HT1080 (cell line): ENCODE results near the gene NBAS. TPM values are rescaled to one million over a fixed set of nuclear protein-coding genes. Genes with fewer than 3 reads are reported as not detected.

ENCODE experiments used
- DNase-seq: peaks from one replicate; pipeline ENCODE4 v3.0.0-alpha.2; 2015; ENCODE audit warnings: low read depth
- total RNA-seq: library from RNA; depleted of rRNA; stranded (reverse); fragments of >200 nt; shearing (Covaris generic); gene quantifications from 2 replicates; pipeline ENCODE4 v1.2.3, GENCODE V29; 2014

The NBAS gene
- total RNA-seq, 1 experiment from 2014 or later, result 34.2 TPM

- DNase-seq, result peak; percentile 84
Measured at GRCh38 chr2:15591692-15592463, 30.7 kb upstream of the NBAS start, which contains the start of gene DDX1. Gene DDX1, plus strand, starts transcription at chr2:15591868. Its CDS starts 66 bp downstream, at chr2:15591934.

GRCh38 chr2:15591373-15591691 lies 30.2 kb upstream of the NBAS start:
- DNase-seq, result no peak

GRCh38 chr2:15588329-15588919 lies 27.3 kb upstream of the NBAS start:
- DNase-seq, result peak; percentile 57

GRCh38 chr2:15584767-15585469 lies 23.8 kb upstream of the NBAS start:
- DNase-seq, result peak; percentile 52

- DNase-seq, result no peak
Measured at GRCh38 chr2:15584316-15584715, 23.2 kb upstream of the NBAS start.

- DNase-seq, result no peak
Measured at GRCh38 chr2:15583826-15584225, 22.7 kb upstream of the NBAS start.

GRCh38 chr2:15582710-15583357 lies 21.7 kb upstream of the NBAS start:
- DNase-seq, result no peak

GRCh38 chr2:15580451-15580850 lies 19.3 kb upstream of the NBAS start:
- DNase-seq, result no peak

GRCh38 chr2:15579641-15580040 lies 18.5 kb upstream of the NBAS start:
- DNase-seq, result peak; percentile 78

- DNase-seq, result peak; percentile 70
Measured at GRCh38 chr2:15577071-15577735, 16.1 kb upstream of the NBAS start.

GRCh38 chr2:15571729-15572128 lies 10.6 kb upstream of the NBAS start:
- no peak for DNase-seq

GRCh38 chr2:15570104-15570503 lies 9.0 kb upstream of the NBAS start:
- no peak for DNase-seq

GRCh38 chr2:15568874-15569273 lies 7.7 kb upstream of the NBAS start:
- DNase-seq, result no peak

GRCh38 chr2:15566912-15567311 lies 5.8 kb upstream of the NBAS start:
- DNase-seq, result no peak

- DNase-seq, result no peak
Measured at GRCh38 chr2:15565994-15566671, 5.0 kb upstream of the NBAS start.

GRCh38 chr2:15565392-15565791 lies 4.3 kb upstream of the NBAS start:
- no peak for DNase-seq

GRCh38 chr2:15563227-15564100 lies 2.3 kb upstream of the NBAS start:
- no peak for DNase-seq

GRCh38 chr2:15562354-15563031 lies 1.4 kb upstream of the NBAS start:
- DNase-seq, result no peak
